ENCODE measurements around the gene PELI2. TPM values are rescaled to one million over a fixed set of nuclear protein-coding genes. Genes with fewer than 3 reads are reported as not detected.

Gene PELI2
- total and polyA plus RNA-seq, 2 experiments from 2014 or later, result 8.0 to 24.5 TPM

- Histone ChIP-seq H3K27me3 (ENCODE audit: insufficient read depth) (no peaks in the 10 kb centered on the region), H3F3A (replicated peaks; ENCODE audit: low read depth) (no peaks in the 10 kb centered on the region), H3K4me1 (ENCODE audit: insufficient read depth) (no peaks in the 10 kb centered on the region), H3K79me2 (replicated peaks; ENCODE audit: insufficient read depth) (no peaks in the 10 kb centered on the region), H3K4me3 (no peak overlapping the region), H3K36me3 (ENCODE audit: insufficient read depth) (no peaks in the 10 kb centered on the region), H3K9me2 (ENCODE audit: insufficient read depth) (no peaks in the 10 kb centered on the region), H4K20me1 (replicated peaks; ENCODE audit: insufficient read depth) (no peaks in the 10 kb centered on the region), H3K27ac (ENCODE audit: low read depth) (no peak overlapping the region), H2AFZ (no peak overlapping the region), H3K4me2 (no peak overlapping the region)
- TF ChIP-seq JUNB (IDR thresholded peaks at IDR 0.05; ENCODE audit: unreplicated experiment), result no peak
- TF ChIP-seq NANOG (IDR thresholded peaks at IDR 0.05; ENCODE audit: borderline replicate concordance), result no peak
- Mint-ChIP-seq H3K27me3 (ENCODE audit: insufficient read depth, low read depth, poor library complexity) (no peaks in the 10 kb centered on the region), H3K27ac (no peak overlapping the region), H3K9me3 (no peaks in the 10 kb centered on the region), H3K4me1 (no peaks in the 10 kb centered on the region), H3K4me3 (no peak overlapping the region), H3K36me3 (ENCODE audit: low read depth) (no peaks in the 10 kb centered on the region; the same call in 2 of the 3 replicates)
- no peak for ATAC-seq
- DNase-seq (ENCODE audit: low spot score), result no peak
Measured at GRCh38 chr14:56107615-56108014, 10.6 kb upstream of the PELI2 start.

GRCh38 chr14:56108057-56108456 is 10.2 kb upstream of the PELI2 start:
- H3K36me3 Mint-ChIP-seq (ENCODE audit: low read depth), result no peaks in the 10 kb centered on the region; the same call in 2 of the 3 replicates
- H2AFZ ChIP-seq, result no peak overlapping the region
- no peaks in the 10 kb centered on the region for H3K9me3 Mint-ChIP-seq
- no peaks in the 10 kb centered on the region for H3K27me3 Mint-ChIP-seq (ENCODE audit: insufficient read depth, low read depth, poor library complexity)
- H3K27me3 ChIP-seq (ENCODE audit: insufficient read depth), result no peaks in the 10 kb centered on the region
- no peaks in the 10 kb centered on the region for H3K79me2 ChIP-seq (replicated peaks; ENCODE audit: insufficient read depth)
- no peak for TF ChIP-seq ZNF114 (CRISPR knock-in tag; IDR thresholded peaks at IDR 0.05)
- no peak for TF ChIP-seq CTCF (conservative IDR thresholded peaks at IDR 0.05; ENCODE audit: low read depth in 2 of 2)
- no peak for TF ChIP-seq ZNF462 (CRISPR knock-in tag; IDR thresholded peaks at IDR 0.05)
- no peak for TF ChIP-seq JUNB (IDR thresholded peaks at IDR 0.05; ENCODE audit: unreplicated experiment)
- TF ChIP-seq NANOG (IDR thresholded peaks at IDR 0.05; ENCODE audit: borderline replicate concordance), result no peak
- no peak for TF ChIP-seq ZNF331 (CRISPR knock-in tag; IDR thresholded peaks at IDR 0.05; ENCODE audit: low read depth)
- no peak for TF ChIP-seq CREB1 (CRISPR knock-in tag; IDR thresholded peaks at IDR 0.05; ENCODE audit: low read depth)
- TF ChIP-seq POLR2AphosphoS5 (IDR thresholded peaks at IDR 0.05; ENCODE audit: low read depth), result no peak
- no peak for TF ChIP-seq STAT1 (IDR thresholded peaks at IDR 0.05; ENCODE audit: unreplicated experiment)
- no peaks in the 10 kb centered on the region for H3K36me3 ChIP-seq (ENCODE audit: insufficient read depth)
- H3K4me1 Mint-ChIP-seq, result no peaks in the 10 kb centered on the region
- no peak overlapping the region for H3K4me3 Mint-ChIP-seq
- ATAC-seq, result no peak
- no peak overlapping the region for H3K27ac Mint-ChIP-seq
- H3K4me3 ChIP-seq, result no peak overlapping the region
- H3K4me1 ChIP-seq (ENCODE audit: insufficient read depth), result no peaks in the 10 kb centered on the region
- H3K27ac ChIP-seq (ENCODE audit: low read depth), result no peak overlapping the region
- H3K9me2 ChIP-seq (ENCODE audit: insufficient read depth), result no peaks in the 10 kb centered on the region
- H4K20me1 ChIP-seq (replicated peaks; ENCODE audit: insufficient read depth), result no peaks in the 10 kb centered on the region
- DNase-seq (ENCODE audit: low spot score), result no peak
- no peak overlapping the region for H3K4me2 ChIP-seq
- no peaks in the 10 kb centered on the region for H3F3A ChIP-seq (replicated peaks; ENCODE audit: low read depth)

Measured in GM23338 (cell line).